HepG2 (cell line): Measurements from ENCODE around the gene RAB36. TPM values are rescaled to one million over a fixed set of nuclear protein-coding genes. Genes with fewer than 3 reads are reported as not detected.

Experiments
- AGO1 ChIP-seq: fragments of 200-400 bp; formaldehyde crosslinking; IDR thresholded peaks from 2 replicates; pipeline ENCODE4 v1.6.1; 2017; ENCODE audit warnings: mild to moderate bottlenecking, low read depth, low read length, moderate library complexity; ENCODE audit not compliant: poor library complexity, severe bottlenecking
- AHDC1 ChIP-seq: sonication (generic); formaldehyde crosslinking; IDR thresholded peaks from 2 replicates; pipeline ENCODE4 v1.5.1; 2020; ENCODE audit warnings: mild to moderate bottlenecking, missing genetic modification reagents, borderline replicate concordance
- AHR ChIP-seq: IDR thresholded peaks from 2 replicates; pipeline ENCODE4 v1.6.1; 2018; ENCODE audit warnings: missing genetic modification reagents, missing compliant biosample characterization
- ARNT ChIP-seq: fragments of 450-650 bp; IDR thresholded peaks from 2 replicates; pipeline ENCODE4 v1.6.1; 2017
- FOXK2 ChIP-seq: fragments of 450-650 bp; IDR thresholded peaks from 2 replicates; pipeline ENCODE4 v1.6.1; 2016
- GMEB1 ChIP-seq: sonication (generic); formaldehyde crosslinking; IDR thresholded peaks from 2 replicates; pipeline ENCODE4 v1.5.1; 2020; ENCODE audit warnings: missing genetic modification reagents, mild to moderate bottlenecking, borderline replicate concordance
- HMG20A ChIP-seq: IDR thresholded peaks from 2 replicates; pipeline ENCODE4 v1.6.1; 2016; ENCODE audit warnings: borderline replicate concordance
- KLF11 ChIP-seq: IDR thresholded peaks from 2 replicates; pipeline ENCODE4 v1.6.1; 2016; ENCODE audit warnings: missing compliant biosample characterization
- KLF15 ChIP-seq: sonication (generic); formaldehyde crosslinking; IDR thresholded peaks from 2 replicates; pipeline ENCODE4 v1.8.1; 2023; ENCODE audit warnings: borderline replicate concordance, mild to moderate bottlenecking, inconsistent platforms, missing genetic modification reagents, mixed read lengths
- KMT2B ChIP-seq: IDR thresholded peaks from 2 replicates; pipeline ENCODE4 v1.6.1; 2016; ENCODE audit warnings: missing genetic modification reagents, missing compliant biosample characterization
- MIXL1 ChIP-seq: IDR thresholded peaks from 2 replicates; pipeline ENCODE4 v1.6.1; 2016
- NR2F1 ChIP-seq, 2 experiments: fragments of 450-650 bp in 1 of 2; formaldehyde crosslinking in 1 of 2; IDR thresholded peaks; 2 replicates each; pipeline versions ENCODE4 v1.5.0 to v1.6.1; 2016 to 2020; ENCODE audit warnings: mild to moderate bottlenecking in 1 of 2, missing compliant biosample characterization in 1 of 2, missing genetic modification reagents in 1 of 2, moderate library complexity in 1 of 2
- TRIM22 ChIP-seq: fragments of 450-650 bp; IDR thresholded peaks from 2 replicates; pipeline ENCODE4 v1.6.1; 2017
- ZNF17 ChIP-seq: sonication (generic); formaldehyde crosslinking; IDR thresholded peaks from 2 replicates; pipeline ENCODE4 v1.5.0; 2020; ENCODE audit warnings: mild to moderate bottlenecking, missing genetic modification reagents
- ZNF563 ChIP-seq: sonication (generic); formaldehyde crosslinking; IDR thresholded peaks from 2 replicates; pipeline ENCODE4 v1.8.0; 2022; ENCODE audit warnings: mild to moderate bottlenecking, moderate library complexity, missing genetic modification reagents
- ZNF574 ChIP-seq: sonication (generic); formaldehyde crosslinking; IDR thresholded peaks from 2 replicates; pipeline ENCODE4 v1.4.0; 2020; ENCODE audit warnings: missing genetic modification reagents
- ZNF724P ChIP-seq: sonication (generic); formaldehyde crosslinking; IDR thresholded peaks from 2 replicates; pipeline ENCODE4 v1.8.0; 2022; ENCODE audit warnings: missing genetic modification reagents, borderline replicate concordance
- ZNF773 ChIP-seq: sonication (generic); formaldehyde crosslinking; IDR thresholded peaks from 2 replicates; pipeline ENCODE4 v1.4.0; 2020; ENCODE audit warnings: missing genetic modification reagents, borderline replicate concordance
- polyA plus RNA-seq, 8 experiments: library from polyadenylated mRNA; depleted of rRNA in 3 of 8; stranded (reverse) in 7 of 8; unstranded in 1 of 8; fragments of >200 nt; fragmentation: Illumina TruSeq in 4 of 8; extraction: Trizol in 4 of 8; gene quantifications; 2 replicates each; pipeline versions ENCODE4 v1.2.1 to v1.2.3, GENCODE V29; 2011 to 2016; ENCODE audit warnings: low read depth in 4 of 8, missing spikeins in 1 of 8, mixed read lengths in 1 of 8; ENCODE audit not compliant: insufficient read depth in 1 of 8
- total RNA-seq, 5 experiments: library from RNA; depleted of rRNA; stranded (reverse); fragments of >200 nt; fragmentation: Illumina TruSeq; extraction: Trizol; gene quantifications; 2 replicates each; pipeline ENCODE4 v1.2.3, GENCODE V29; 2016; ENCODE audit warnings: low read depth in 1 of 5

The RAB36 gene
- total and polyA plus RNA-seq, 2 of the 13 experiments (the other 11 are each of a cell fraction or from before 2014, with no cell fraction given), result 0.24 to 0.86 TPM

- no peak for TF ChIP-seq AHDC1 (CRISPR knock-in tag)
- no peak for TF ChIP-seq KLF15 (CRISPR knock-in tag)
- TF ChIP-seq GMEB1 (CRISPR knock-in tag), result no peak; the same call in 1 of the 2 replicates
- no peak; the same call in 1 of the 2 replicates for TF ChIP-seq AHR
- no peak for TF ChIP-seq TRIM22
- TF ChIP-seq ZNF17, result no peak
- no peak for TF ChIP-seq MIXL1 (CRISPR knock-in tag)
- no peak for TF ChIP-seq ARNT
- TF ChIP-seq KMT2B (CRISPR knock-in tag), result no peak
- TF ChIP-seq NR2F1 (CRISPR knock-in tag; IDR thresholded peaks at IDR 0.05), result no peak
- no peak for TF ChIP-seq HMG20A (CRISPR knock-in tag)
- TF ChIP-seq ZNF773 (CRISPR knock-in tag), result no peak
- peak; percentile 55 for TF ChIP-seq AGO1
- TF ChIP-seq ZNF724P (CRISPR knock-in tag), result no peak
- TF ChIP-seq KLF11 (CRISPR knock-in tag), result no peak
- no peak for TF ChIP-seq FOXK2
- TF ChIP-seq ZNF574, result no peak
- TF ChIP-seq ZNF563 (CRISPR knock-in tag), result no peak
Measured at GRCh38 chr22:23144932-23145877, at the start of gene RAB36 (continued).
